ENCODE results near the gene MAP3K13. TPM values are rescaled to one million over a fixed set of nuclear protein-coding genes. Genes with fewer than 3 reads are reported as not detected.
"Not testable (repeated sequence)": the region's sequence is repeated elsewhere in the genome, so short reads cannot be mapped to it uniquely, and the experiment has no call there.

MAP3K13 gene
- total RNA-seq, 1 donor from 2014 or later, result 14.5 TPM

GRCh38 chr3:185393055-185393454 lies 30.1 kb downstream of the MAP3K13 start:
- intact Hi-C loops (cut with micrococcal nuclease), result no loop called here
- H3K4me3 Mint-ChIP-seq, result no peak overlapping the region
- no peaks in the 10 kb centered on the region for H3K36me3 Mint-ChIP-seq (ENCODE audit: low read depth)
- H3K4me1 Mint-ChIP-seq, result no peaks in the 10 kb centered on the region
- H3K27ac Mint-ChIP-seq, result no peak overlapping the region
- DNase-seq, result no peak
- peaks cover 7% of the 10 kb centered on the region for H3K27me3 Mint-ChIP-seq
- H3K9me3 Mint-ChIP-seq, result no peaks in the 10 kb centered on the region

- no peak for DNase-seq
- H3K4me3 Mint-ChIP-seq, result no peak overlapping the region
- no peak overlapping the region for H3K27ac Mint-ChIP-seq
- peaks cover 4% of the 10 kb centered on the region for H3K27me3 Mint-ChIP-seq
- H3K4me1 Mint-ChIP-seq, result no peaks in the 10 kb centered on the region
- intact Hi-C loops (cut with micrococcal nuclease), result no loop called here
- no peaks in the 10 kb centered on the region for H3K9me3 Mint-ChIP-seq
- no peaks in the 10 kb centered on the region for H3K36me3 Mint-ChIP-seq (ENCODE audit: low read depth)
These were observed 34.7 kb downstream of the MAP3K13 start for GRCh38 chr3:185397676-185398075.

GRCh38 chr3:185399737-185400667 lies 37.1 kb downstream of the MAP3K13 start:
- H3K36me3 Mint-ChIP-seq (ENCODE audit: low read depth), result no peaks in the 10 kb centered on the region
- H3K4me1 Mint-ChIP-seq, result no peaks in the 10 kb centered on the region
- H3K9me3 Mint-ChIP-seq, result no peaks in the 10 kb centered on the region
- no peak for DNase-seq
- H3K4me3 Mint-ChIP-seq, result no peak overlapping the region
- no peak overlapping the region for H3K27ac Mint-ChIP-seq
- H3K27me3 Mint-ChIP-seq, result peaks cover 8% of the 10 kb centered on the region
- intact Hi-C loops (cut with micrococcal nuclease), result no loop called here

GRCh38 chr3:185400866-185401265 lies 37.9 kb downstream of the MAP3K13 start:
- Mint-ChIP-seq H3K4me3 (no peak overlapping the region), H3K27me3 (peaks cover 14% of the 10 kb centered on the region), H3K36me3 (ENCODE audit: low read depth) (no peaks in the 10 kb centered on the region), H3K27ac (no peak overlapping the region), H3K9me3 (no peaks in the 10 kb centered on the region), H3K4me1 (no peaks in the 10 kb centered on the region)
- no peak for DNase-seq
- intact Hi-C loops (cut with micrococcal nuclease), result no loop called here

GRCh38 chr3:185401319-185401955 lies 38.5 kb downstream of the MAP3K13 start:
- peaks cover 15% of the 10 kb centered on the region for H3K27me3 Mint-ChIP-seq
- no peaks in the 10 kb centered on the region for H3K9me3 Mint-ChIP-seq
- no peak for DNase-seq
- no peaks in the 10 kb centered on the region for H3K4me1 Mint-ChIP-seq
- no peak overlapping the region for H3K4me3 Mint-ChIP-seq
- no peaks in the 10 kb centered on the region for H3K36me3 Mint-ChIP-seq (ENCODE audit: low read depth)
- no peak overlapping the region for H3K27ac Mint-ChIP-seq
- intact Hi-C loops (cut with micrococcal nuclease), result no loop called here

- H3K27me3 Mint-ChIP-seq, result peaks cover 23% of the 10 kb centered on the region
- no peaks in the 10 kb centered on the region for H3K36me3 Mint-ChIP-seq (ENCODE audit: low read depth)
- DNase-seq, result no peak
- no peaks in the 10 kb centered on the region for H3K4me1 Mint-ChIP-seq
- no peak overlapping the region for H3K4me3 Mint-ChIP-seq
- H3K27ac Mint-ChIP-seq, result no peak overlapping the region
- H3K9me3 Mint-ChIP-seq, result no peaks in the 10 kb centered on the region
- intact Hi-C loops (cut with micrococcal nuclease), result no loop called here
These were observed 39.6 kb downstream of the MAP3K13 start for GRCh38 chr3:185402561-185402960.

GRCh38 chr3:185403002-185403401 lies 40.1 kb downstream of the MAP3K13 start:
- H3K36me3 Mint-ChIP-seq (ENCODE audit: low read depth), result no peaks in the 10 kb centered on the region
- H3K4me3 Mint-ChIP-seq, result no peak overlapping the region
- no peak overlapping the region for H3K27ac Mint-ChIP-seq
- intact Hi-C loops (cut with micrococcal nuclease), result no loop called here
- peaks cover 23% of the 10 kb centered on the region for H3K27me3 Mint-ChIP-seq
- H3K4me1 Mint-ChIP-seq, result no peaks in the 10 kb centered on the region
- no peak for DNase-seq
- no peaks in the 10 kb centered on the region for H3K9me3 Mint-ChIP-seq

GRCh38 chr3:185405243-185405642 lies 42.3 kb downstream of the MAP3K13 start:
- no peak for DNase-seq
- intact Hi-C loops (cut with micrococcal nuclease), result no loop called here
- no peaks in the 10 kb centered on the region for H3K9me3 Mint-ChIP-seq
- H3K27me3 Mint-ChIP-seq, result peaks cover 27% of the 10 kb centered on the region
- H3K4me1 Mint-ChIP-seq, result no peaks in the 10 kb centered on the region
- no peak overlapping the region for H3K4me3 Mint-ChIP-seq
- H3K36me3 Mint-ChIP-seq (ENCODE audit: low read depth), result no peaks in the 10 kb centered on the region
- no peak overlapping the region for H3K27ac Mint-ChIP-seq

GRCh38 chr3:185405664-185406063 lies 42.7 kb downstream of the MAP3K13 start:
- intact Hi-C loops (cut with micrococcal nuclease), result no loop called here
- no peak overlapping the region for H3K27ac Mint-ChIP-seq
- no peak overlapping the region for H3K4me3 Mint-ChIP-seq
- H3K9me3 Mint-ChIP-seq, result no peaks in the 10 kb centered on the region
- no peaks in the 10 kb centered on the region for H3K36me3 Mint-ChIP-seq (ENCODE audit: low read depth)
- no peak for DNase-seq
- peaks cover 27% of the 10 kb centered on the region for H3K27me3 Mint-ChIP-seq
- no peaks in the 10 kb centered on the region for H3K4me1 Mint-ChIP-seq

GRCh38 chr3:185406121-185406620 lies 43.2 kb downstream of the MAP3K13 start:
- H3K4me3 Mint-ChIP-seq, result no peak overlapping the region
- H3K27me3 Mint-ChIP-seq, result peaks cover 30% of the 10 kb centered on the region
- H3K9me3 Mint-ChIP-seq, result no peaks in the 10 kb centered on the region
- no peaks in the 10 kb centered on the region for H3K4me1 Mint-ChIP-seq
- no peaks in the 10 kb centered on the region for H3K36me3 Mint-ChIP-seq (ENCODE audit: low read depth)
- no peak overlapping the region for H3K27ac Mint-ChIP-seq
- intact Hi-C loops (cut with micrococcal nuclease), result no loop called here
- no peak for DNase-seq

GRCh38 chr3:185409957-185410356 lies 47.0 kb downstream of the MAP3K13 start:
- no peak overlapping the region for H3K4me3 Mint-ChIP-seq
- H3K4me1 Mint-ChIP-seq, result no peaks in the 10 kb centered on the region
- peaks cover 25% of the 10 kb centered on the region for H3K27me3 Mint-ChIP-seq
- no peak for DNase-seq
- no peaks in the 10 kb centered on the region for H3K36me3 Mint-ChIP-seq (ENCODE audit: low read depth)
- intact Hi-C loops (cut with micrococcal nuclease), result no loop called here
- H3K9me3 Mint-ChIP-seq, result no peaks in the 10 kb centered on the region
- H3K27ac Mint-ChIP-seq, result no peak overlapping the region

GRCh38 chr3:185411133-185411532 lies 48.2 kb downstream of the MAP3K13 start:
- intact Hi-C loops (cut with micrococcal nuclease), result no loop called here
- H3K9me3 Mint-ChIP-seq, result no peaks in the 10 kb centered on the region
- H3K27me3 Mint-ChIP-seq, result peaks cover 18% of the 10 kb centered on the region
- no peak overlapping the region for H3K4me3 Mint-ChIP-seq
- H3K36me3 Mint-ChIP-seq (ENCODE audit: low read depth), result no peaks in the 10 kb centered on the region
- no peak overlapping the region for H3K27ac Mint-ChIP-seq
- no peaks in the 10 kb centered on the region for H3K4me1 Mint-ChIP-seq
- no peak for DNase-seq

- no peak overlapping the region for H3K27ac Mint-ChIP-seq
- H3K4me3 Mint-ChIP-seq, result no peak overlapping the region
- peaks cover 13% of the 10 kb centered on the region for H3K27me3 Mint-ChIP-seq
- no peak for DNase-seq
- intact Hi-C loops (cut with micrococcal nuclease), result no loop called here
- peaks cover 3% of the 10 kb centered on the region for H3K4me1 Mint-ChIP-seq
- no peaks in the 10 kb centered on the region for H3K36me3 Mint-ChIP-seq (ENCODE audit: low read depth)
- H3K9me3 Mint-ChIP-seq, result no peaks in the 10 kb centered on the region
These were observed 53.6 kb downstream of the MAP3K13 start for GRCh38 chr3:185416513-185416912.

GRCh38 chr3:185418561-185418977 lies 55.6 kb downstream of the MAP3K13 start:
- intact Hi-C loops (cut with micrococcal nuclease); H3K27ac Mint-ChIP-seq; DNase-seq; H3K4me3 Mint-ChIP-seq; H3K4me1 Mint-ChIP-seq; H3K36me3 Mint-ChIP-seq (ENCODE audit: low read depth); H3K9me3 Mint-ChIP-seq: not testable (repeated sequence)
- H3K27me3 Mint-ChIP-seq, result peaks cover 12% of the 10 kb centered on the region
